Osteocyte (in vitro differentiated cells): ENCODE measurements around the gene BRD9. TPM values are rescaled to one million over a fixed set of nuclear protein-coding genes. Genes with fewer than 3 reads are reported as not detected.
"Not testable (repeated sequence)": the region's sequence is repeated elsewhere in the genome, so short reads cannot be mapped to it uniquely, and the experiment has no call there.

Experiments
- DNase-seq: peaks from one replicate; pipeline ENCODE4 v3.0.0; 2021; ENCODE audit warnings: mixed read lengths; ENCODE audit not compliant: unreplicated experiment; ENCODE audit errors: extremely low spot score
- H3K27ac Mint-ChIP-seq: one replicate; pipeline ENCODE4 v1.8.0; 2021; ENCODE audit warnings: mild to moderate bottlenecking, mixed read lengths; ENCODE audit not compliant: unreplicated experiment
- H3K27me3 Mint-ChIP-seq: one replicate; pipeline ENCODE4 v1.8.0; 2021; ENCODE audit warnings: mixed read lengths; ENCODE audit not compliant: unreplicated experiment
- H3K36me3 Mint-ChIP-seq: one replicate; pipeline ENCODE4 v1.8.0; 2021; ENCODE audit warnings: mixed read lengths; ENCODE audit not compliant: unreplicated experiment
- H3K4me1 Mint-ChIP-seq: one replicate; pipeline ENCODE4 v1.8.0; 2021; ENCODE audit warnings: mixed read lengths; ENCODE audit not compliant: unreplicated experiment
- H3K4me3 Mint-ChIP-seq: one replicate; pipeline ENCODE4 v1.8.0; 2021; ENCODE audit warnings: mild to moderate bottlenecking, moderate library complexity, mixed read lengths; ENCODE audit not compliant: unreplicated experiment
- H3K9me3 Mint-ChIP-seq: one replicate; pipeline ENCODE4 v1.8.0; 2021; ENCODE audit warnings: mixed read lengths; ENCODE audit not compliant: unreplicated experiment
- total RNA-seq: library from RNA; stranded (reverse); gene quantifications from 2 replicates; pipeline ENCODE4 v1.2.1, GENCODE V29; 2021
- TF ChIP-seq, protein P1 (sequence below): fragments of 200-600 bp; sonication (generic); IDR thresholded peaks from 2 replicates; pipeline ENCODE4 v1.5.0; 2021; ENCODE audit warnings: antibody characterized with exemption, mild to moderate bottlenecking, moderate library complexity

The BRD9 gene
- total RNA-seq, 1 donor from 2014 or later, result 39.4 TPM

DNA sequence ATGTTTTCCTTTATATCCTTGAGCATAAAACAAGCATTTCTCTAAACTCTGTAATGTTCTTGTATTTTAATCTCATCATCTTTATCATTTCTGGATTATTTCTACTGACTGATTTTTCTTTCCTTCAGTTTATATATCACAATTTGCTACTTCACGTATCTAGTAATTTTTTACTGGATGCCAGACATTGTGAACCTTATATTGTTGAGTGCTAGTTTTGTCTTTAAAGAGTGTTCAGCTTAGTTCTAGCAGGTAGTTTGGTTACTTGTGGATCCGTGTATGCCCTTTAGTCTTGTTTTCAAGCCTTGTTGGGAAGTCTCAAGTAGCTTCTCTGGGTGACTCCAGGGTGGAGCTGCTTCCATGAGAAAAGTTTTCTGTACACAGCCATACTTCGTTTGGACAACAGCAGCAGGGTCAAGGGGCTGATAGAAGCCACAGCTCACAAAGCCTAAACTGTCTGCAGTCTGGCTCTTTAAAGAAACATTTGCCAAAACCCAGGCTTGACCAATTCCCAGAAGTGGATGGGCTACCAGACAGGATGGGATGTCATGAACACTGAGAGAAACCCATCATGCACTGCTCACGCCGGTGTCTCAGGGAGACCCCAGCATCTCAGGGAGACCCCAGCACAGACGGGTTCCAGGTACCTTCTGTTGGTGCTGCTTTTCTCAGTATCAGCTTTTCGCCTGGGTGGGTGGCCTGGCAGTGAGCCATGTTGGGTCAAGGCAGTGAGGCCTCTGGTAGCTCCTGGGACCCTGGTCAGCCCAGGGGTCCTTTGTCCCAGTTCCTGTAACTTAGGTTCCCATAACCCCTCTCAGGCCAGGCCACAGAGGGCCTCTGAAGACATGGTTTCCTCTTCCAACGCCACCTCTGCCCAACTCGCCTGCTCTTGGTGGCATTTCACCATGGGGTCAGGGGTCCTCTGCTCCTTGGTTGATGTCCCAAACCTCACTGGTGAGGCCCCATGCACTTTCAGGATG lies 29.1 kb upstream of the BRD9 start:
- DNase-seq, result peak; percentile 78
- H3K27ac Mint-ChIP-seq, result no peak overlapping the region
- no peaks in the 10 kb centered on the region for H3K9me3 Mint-ChIP-seq
- H3K36me3 Mint-ChIP-seq, result peaks cover 5% of the 10 kb centered on the region
- H3K4me3 Mint-ChIP-seq, result no peak overlapping the region
- H3K4me1 Mint-ChIP-seq, result peaks cover 3% of the 10 kb centered on the region
- TF ChIP-seq, protein P1, sequence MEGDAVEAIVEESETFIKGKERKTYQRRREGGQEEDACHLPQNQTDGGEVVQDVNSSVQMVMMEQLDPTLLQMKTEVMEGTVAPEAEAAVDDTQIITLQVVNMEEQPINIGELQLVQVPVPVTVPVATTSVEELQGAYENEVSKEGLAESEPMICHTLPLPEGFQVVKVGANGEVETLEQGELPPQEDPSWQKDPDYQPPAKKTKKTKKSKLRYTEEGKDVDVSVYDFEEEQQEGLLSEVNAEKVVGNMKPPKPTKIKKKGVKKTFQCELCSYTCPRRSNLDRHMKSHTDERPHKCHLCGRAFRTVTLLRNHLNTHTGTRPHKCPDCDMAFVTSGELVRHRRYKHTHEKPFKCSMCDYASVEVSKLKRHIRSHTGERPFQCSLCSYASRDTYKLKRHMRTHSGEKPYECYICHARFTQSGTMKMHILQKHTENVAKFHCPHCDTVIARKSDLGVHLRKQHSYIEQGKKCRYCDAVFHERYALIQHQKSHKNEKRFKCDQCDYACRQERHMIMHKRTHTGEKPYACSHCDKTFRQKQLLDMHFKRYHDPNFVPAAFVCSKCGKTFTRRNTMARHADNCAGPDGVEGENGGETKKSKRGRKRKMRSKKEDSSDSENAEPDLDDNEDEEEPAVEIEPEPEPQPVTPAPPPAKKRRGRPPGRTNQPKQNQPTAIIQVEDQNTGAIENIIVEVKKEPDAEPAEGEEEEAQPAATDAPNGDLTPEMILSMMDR, result no peak
- H3K27me3 Mint-ChIP-seq, result no peaks in the 10 kb centered on the region

DNA sequence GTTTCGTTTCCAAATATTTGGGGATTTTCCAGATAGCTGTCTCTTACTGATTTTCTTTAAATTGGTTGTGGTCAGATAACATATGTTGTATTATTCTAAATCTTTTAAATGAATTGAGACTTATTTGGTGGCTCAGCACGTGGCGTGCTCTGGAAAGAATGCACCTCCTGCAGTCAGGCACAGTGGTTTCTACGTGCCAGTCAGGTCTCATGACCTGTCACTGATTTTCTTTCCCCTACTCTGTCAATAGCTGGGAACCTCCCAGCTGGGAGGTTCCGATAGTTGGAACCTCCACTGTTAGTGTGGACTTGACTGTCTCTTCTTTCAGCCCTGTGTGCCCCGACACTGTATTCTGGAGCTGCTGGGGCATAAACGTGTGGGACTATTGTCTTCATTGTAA lies 27.7 kb upstream of the BRD9 start:
- TF ChIP-seq, protein P1, result no peak
- Mint-ChIP-seq H3K4me1 (peaks cover 3% of the 10 kb centered on the region), H3K36me3 (peaks cover 5% of the 10 kb centered on the region), H3K27ac (no peak overlapping the region), H3K27me3 (no peaks in the 10 kb centered on the region), H3K4me3 (no peak overlapping the region), H3K9me3 (no peaks in the 10 kb centered on the region)
- no peak for DNase-seq

GRCh38 chr5:919356-920000 lies 26.9 kb upstream of the BRD9 start:
- H3K27ac Mint-ChIP-seq, result no peak overlapping the region
- peaks cover 3% of the 10 kb centered on the region for H3K4me1 Mint-ChIP-seq
- no peaks in the 10 kb centered on the region for H3K9me3 Mint-ChIP-seq
- TF ChIP-seq, protein P1, result no peak
- peaks cover 10% of the 10 kb centered on the region for H3K36me3 Mint-ChIP-seq
- H3K4me3 Mint-ChIP-seq, result no peak overlapping the region
- DNase-seq, result no peak
- no peaks in the 10 kb centered on the region for H3K27me3 Mint-ChIP-seq

DNA sequence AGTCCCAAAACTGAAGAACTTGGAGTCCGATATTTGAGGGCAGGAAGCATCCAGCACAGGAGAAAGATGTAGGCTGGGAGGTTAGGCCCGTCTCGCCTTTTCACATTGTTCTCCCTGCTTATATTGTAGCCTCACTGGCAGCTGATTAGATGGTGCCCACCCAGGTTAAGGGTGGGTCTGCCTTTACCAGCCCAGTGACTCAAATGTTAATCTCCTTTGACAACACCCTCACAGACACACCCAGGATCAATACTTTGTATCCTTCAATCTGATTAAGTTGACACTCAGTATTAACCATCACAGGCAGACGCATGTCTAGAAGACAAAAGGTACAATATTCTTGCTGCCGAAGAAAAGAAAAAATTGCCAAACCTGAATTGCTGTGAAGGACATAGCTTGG lies 26.1 kb upstream of the BRD9 start:
- not testable (repeated sequence) for H3K27me3 Mint-ChIP-seq, H3K9me3 Mint-ChIP-seq, H3K4me3 Mint-ChIP-seq, H3K4me1 Mint-ChIP-seq, H3K27ac Mint-ChIP-seq
- peak; percentile 34 for DNase-seq
- H3K36me3 Mint-ChIP-seq, result peaks cover 10% of the 10 kb centered on the region

DNA sequence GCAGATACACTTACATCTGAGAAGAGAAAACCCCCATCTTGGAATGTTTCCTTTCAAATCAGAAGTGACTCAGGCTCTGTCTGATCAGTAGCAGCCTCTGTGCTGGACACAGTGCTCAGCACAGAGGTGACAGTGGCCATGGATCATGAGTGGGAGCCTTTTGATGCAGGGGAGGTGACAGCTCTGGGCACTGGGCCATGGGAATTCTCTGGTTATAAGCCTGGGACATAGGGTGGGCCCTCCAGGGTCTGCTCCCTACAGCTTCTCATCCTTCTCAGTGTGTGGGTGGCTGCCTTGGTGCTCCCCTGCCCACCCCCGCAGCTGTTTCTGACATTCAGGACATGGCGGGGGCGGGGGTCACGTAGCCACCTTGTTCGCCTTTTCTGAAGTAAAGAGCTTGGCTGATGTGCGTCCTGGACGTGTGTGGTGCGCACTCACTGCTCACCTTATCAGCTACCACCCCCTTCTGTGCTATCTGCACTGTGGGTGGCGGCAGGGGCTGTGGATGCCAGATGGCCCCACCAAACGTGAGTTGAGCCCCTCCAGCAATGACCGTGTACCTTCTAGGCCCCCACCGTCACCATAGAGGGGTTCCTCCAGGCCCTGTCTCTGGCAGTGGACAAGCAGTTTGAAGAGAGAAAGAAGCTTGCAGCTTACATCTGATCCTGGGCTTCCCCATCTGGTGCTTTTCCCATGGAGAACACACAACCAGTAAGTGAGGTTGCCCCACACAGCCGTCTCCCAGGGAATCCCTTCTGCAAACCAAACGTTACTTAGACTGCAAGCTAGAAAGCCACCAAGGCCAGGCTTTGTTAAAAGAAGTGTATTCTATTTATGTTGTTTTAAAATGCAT lies 24.1 kb upstream of the BRD9 start:
- H3K27me3 Mint-ChIP-seq, result no peaks in the 10 kb centered on the region
- DNase-seq, result peak; percentile 78

More for the DNA sequence above, 24.1 kb upstream of the BRD9 start:
- Mint-ChIP-seq H3K9me3 (no peaks in the 10 kb centered on the region), H3K4me3 (no peak overlapping the region), H3K4me1 (peaks cover 4% of the 10 kb centered on the region), H3K27ac (no peak overlapping the region), H3K36me3 (peaks cover 10% of the 10 kb centered on the region)
- TF ChIP-seq, protein P1, result no peak
